Measurements from ENCODE around the gene NR6A1. TPM values are rescaled to one million over a fixed set of nuclear protein-coding genes. Genes with fewer than 3 reads are reported as not detected.

NR6A1 gene
- total RNA-seq, 1 donor from 2014 or later: 0.56 TPM

DNA sequence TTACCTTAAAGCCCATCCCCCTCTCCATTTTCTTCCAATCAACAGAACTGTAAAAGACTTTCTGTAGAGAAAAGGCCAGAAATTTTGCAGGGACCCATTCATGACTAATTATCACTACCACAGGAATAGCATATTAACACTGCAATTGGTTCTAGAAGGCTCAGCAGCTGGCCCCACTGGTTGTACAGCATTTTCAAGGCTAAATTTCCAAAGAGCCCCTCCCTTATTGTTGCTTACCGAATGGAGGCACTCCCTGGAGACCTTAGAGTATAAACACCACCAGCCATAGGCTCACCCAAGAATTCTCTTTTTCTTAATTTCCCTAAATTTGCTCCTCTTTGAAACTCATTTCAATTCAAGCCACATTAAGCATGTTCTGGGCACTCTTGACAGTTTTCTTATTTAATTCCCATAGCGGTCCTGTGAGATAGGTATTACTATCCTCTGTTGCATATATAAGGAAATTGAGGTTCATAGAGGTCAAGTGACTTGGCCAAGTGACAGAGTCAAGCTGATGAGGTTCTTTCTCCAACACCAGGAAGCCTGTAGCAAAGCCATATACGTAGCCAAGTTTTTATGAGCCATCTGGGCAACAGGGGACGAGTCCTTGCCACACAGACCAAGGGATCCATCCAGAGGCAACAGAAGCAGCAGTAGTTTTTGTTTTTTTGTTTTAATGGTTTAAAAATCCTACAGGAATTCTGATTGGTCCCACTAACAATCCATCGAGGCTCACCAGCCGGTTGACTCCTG lies 180.0 kb downstream of the NR6A1 start:
- Mint-ChIP-seq H3K27ac (ENCODE audit: unreplicated experiment) (no peak overlapping the region), H3K36me3 (ENCODE audit: unreplicated experiment) (no peaks in the 10 kb centered on the region), H3K9me3 (ENCODE audit: unreplicated experiment) (peaks cover under 1% of the 10 kb centered on the region), H3K4me1 (ENCODE audit: unreplicated experiment) (peaks cover 17% of the 10 kb centered on the region), H3K27me3 (ENCODE audit: unreplicated experiment) (peaks cover 24% of the 10 kb centered on the region), H3K4me3 (ENCODE audit: unreplicated experiment) (no peak overlapping the region)
- no peak for DNase-seq (ENCODE audit: extremely low spot score, unreplicated experiment)
- TF ChIP-seq, protein P1, sequence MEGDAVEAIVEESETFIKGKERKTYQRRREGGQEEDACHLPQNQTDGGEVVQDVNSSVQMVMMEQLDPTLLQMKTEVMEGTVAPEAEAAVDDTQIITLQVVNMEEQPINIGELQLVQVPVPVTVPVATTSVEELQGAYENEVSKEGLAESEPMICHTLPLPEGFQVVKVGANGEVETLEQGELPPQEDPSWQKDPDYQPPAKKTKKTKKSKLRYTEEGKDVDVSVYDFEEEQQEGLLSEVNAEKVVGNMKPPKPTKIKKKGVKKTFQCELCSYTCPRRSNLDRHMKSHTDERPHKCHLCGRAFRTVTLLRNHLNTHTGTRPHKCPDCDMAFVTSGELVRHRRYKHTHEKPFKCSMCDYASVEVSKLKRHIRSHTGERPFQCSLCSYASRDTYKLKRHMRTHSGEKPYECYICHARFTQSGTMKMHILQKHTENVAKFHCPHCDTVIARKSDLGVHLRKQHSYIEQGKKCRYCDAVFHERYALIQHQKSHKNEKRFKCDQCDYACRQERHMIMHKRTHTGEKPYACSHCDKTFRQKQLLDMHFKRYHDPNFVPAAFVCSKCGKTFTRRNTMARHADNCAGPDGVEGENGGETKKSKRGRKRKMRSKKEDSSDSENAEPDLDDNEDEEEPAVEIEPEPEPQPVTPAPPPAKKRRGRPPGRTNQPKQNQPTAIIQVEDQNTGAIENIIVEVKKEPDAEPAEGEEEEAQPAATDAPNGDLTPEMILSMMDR (IDR thresholded peaks at IDR 0.05): no peak

DNA sequence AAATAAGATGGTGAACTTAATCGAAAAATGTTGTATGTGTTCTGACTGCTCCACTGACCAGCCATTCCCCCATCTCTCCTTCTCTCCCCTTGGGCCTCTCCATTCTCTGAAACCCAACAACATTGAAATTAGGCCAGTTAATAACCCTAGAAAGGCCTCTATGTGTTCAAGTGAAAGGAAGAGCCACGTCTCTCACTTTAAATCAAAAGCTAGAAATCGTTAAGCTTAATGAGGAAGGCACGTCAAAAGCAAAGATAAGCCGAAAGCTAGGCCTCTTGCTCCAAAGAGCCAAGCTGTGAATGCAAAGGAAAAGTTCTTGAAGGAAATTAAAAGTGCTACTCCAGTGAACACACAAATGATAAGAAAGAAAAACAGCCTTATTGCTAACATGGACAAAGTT lies 186.5 kb downstream of the NR6A1 start:
- H3K4me1 Mint-ChIP-seq (ENCODE audit: unreplicated experiment): no peaks in the 10 kb centered on the region
- no peaks in the 10 kb centered on the region for H3K36me3 Mint-ChIP-seq (ENCODE audit: unreplicated experiment)
- no peak overlapping the region for H3K27ac Mint-ChIP-seq (ENCODE audit: unreplicated experiment)
- TF ChIP-seq, protein P1 (IDR thresholded peaks at IDR 0.05): no peak
- DNase-seq (ENCODE audit: extremely low spot score, unreplicated experiment): no peak
- H3K9me3 Mint-ChIP-seq (ENCODE audit: unreplicated experiment): peaks cover 4% of the 10 kb centered on the region
- H3K27me3 Mint-ChIP-seq (ENCODE audit: unreplicated experiment): peaks cover 4% of the 10 kb centered on the region
- no peak overlapping the region for H3K4me3 Mint-ChIP-seq (ENCODE audit: unreplicated experiment)

DNA sequence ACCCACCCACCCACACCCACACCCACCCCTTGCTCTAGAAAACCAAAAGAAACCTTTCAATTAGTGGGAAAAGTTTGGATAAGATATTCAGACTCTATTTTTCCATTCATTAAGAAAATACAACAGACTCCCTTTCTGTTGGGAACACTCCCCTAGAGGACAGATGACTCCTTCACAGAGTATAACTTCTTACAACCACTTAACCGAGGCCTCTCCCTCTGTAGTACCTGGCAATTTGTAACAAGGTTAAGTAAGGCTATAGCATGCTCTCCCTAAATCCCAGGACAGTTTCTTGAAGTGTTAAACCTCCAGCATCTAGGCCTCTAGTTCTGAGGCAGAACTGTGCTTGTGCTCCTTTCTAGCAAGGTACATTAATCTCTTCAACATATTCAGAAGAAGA lies 188.0 kb downstream of the NR6A1 start:
- peaks cover 4% of the 10 kb centered on the region for H3K9me3 Mint-ChIP-seq (ENCODE audit: unreplicated experiment)
- TF ChIP-seq, protein P1 (IDR thresholded peaks at IDR 0.05): no peak
- no peaks in the 10 kb centered on the region for H3K36me3 Mint-ChIP-seq (ENCODE audit: unreplicated experiment)
- DNase-seq (ENCODE audit: extremely low spot score, unreplicated experiment): no peak
- H3K4me3 Mint-ChIP-seq (ENCODE audit: unreplicated experiment): no peak overlapping the region
- no peak overlapping the region for H3K27ac Mint-ChIP-seq (ENCODE audit: unreplicated experiment)
- no peaks in the 10 kb centered on the region for H3K4me1 Mint-ChIP-seq (ENCODE audit: unreplicated experiment)
- peaks cover 4% of the 10 kb centered on the region for H3K27me3 Mint-ChIP-seq (ENCODE audit: unreplicated experiment)

DNA sequence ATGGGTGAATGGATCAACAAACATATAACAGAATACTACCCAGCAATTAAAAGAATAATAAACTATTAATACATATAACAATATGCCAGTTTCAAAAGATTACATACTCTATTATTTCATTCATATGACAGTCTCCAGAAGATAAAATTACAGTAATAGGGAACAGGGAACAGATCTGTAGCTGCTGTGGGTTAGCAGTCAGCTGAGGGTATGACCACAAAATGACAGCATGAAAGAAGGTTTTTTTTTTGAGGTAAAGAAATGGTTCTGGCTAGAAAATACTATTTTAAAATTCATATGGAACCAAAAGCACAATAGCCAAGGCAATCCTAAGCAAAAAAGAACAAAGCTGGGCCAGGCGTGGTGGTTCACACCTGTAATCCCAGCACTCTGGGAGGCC lies 190.9 kb downstream of the NR6A1 start:
- TF ChIP-seq, protein P1 (IDR thresholded peaks at IDR 0.05): no peak
- no peaks in the 10 kb centered on the region for H3K4me1 Mint-ChIP-seq (ENCODE audit: unreplicated experiment)
- no peaks in the 10 kb centered on the region for H3K36me3 Mint-ChIP-seq (ENCODE audit: unreplicated experiment)
- no peaks in the 10 kb centered on the region for H3K9me3 Mint-ChIP-seq (ENCODE audit: unreplicated experiment)
- H3K27me3 Mint-ChIP-seq (ENCODE audit: unreplicated experiment): no peaks in the 10 kb centered on the region
- H3K27ac Mint-ChIP-seq (ENCODE audit: unreplicated experiment): no peak overlapping the region
- no peak for DNase-seq (ENCODE audit: extremely low spot score, unreplicated experiment)
- no peak overlapping the region for H3K4me3 Mint-ChIP-seq (ENCODE audit: unreplicated experiment)

DNA sequence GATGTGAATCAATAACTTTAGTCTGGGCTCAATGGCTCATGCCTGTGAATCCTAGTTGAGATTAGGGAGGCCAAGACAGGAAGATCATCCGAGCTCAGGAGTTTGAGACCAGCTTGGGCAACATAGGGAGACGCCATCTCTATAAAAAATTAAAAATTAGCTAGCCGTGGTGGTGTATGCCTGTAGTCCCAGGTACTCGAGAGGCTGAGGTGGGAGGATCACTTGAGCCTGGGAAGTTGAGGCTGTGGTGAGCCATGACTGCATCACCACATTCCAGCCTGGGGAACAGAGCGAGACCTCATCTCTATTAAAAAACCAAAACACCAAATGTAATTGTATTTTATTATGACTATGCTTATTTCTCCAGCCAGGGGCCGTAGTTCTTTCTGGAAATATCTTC lies 194.4 kb downstream of the NR6A1 start:
- TF ChIP-seq, protein P1 (IDR thresholded peaks at IDR 0.05): no peak

More for the DNA sequence above, 194.4 kb downstream of the NR6A1 start:
- no peaks in the 10 kb centered on the region for H3K9me3 Mint-ChIP-seq (ENCODE audit: unreplicated experiment)
- H3K4me3 Mint-ChIP-seq (ENCODE audit: unreplicated experiment): no peak overlapping the region
- no peak for DNase-seq (ENCODE audit: extremely low spot score, unreplicated experiment)
- peaks cover 5% of the 10 kb centered on the region for H3K27me3 Mint-ChIP-seq (ENCODE audit: unreplicated experiment)
- no peak overlapping the region for H3K27ac Mint-ChIP-seq (ENCODE audit: unreplicated experiment)
- H3K36me3 Mint-ChIP-seq (ENCODE audit: unreplicated experiment): no peaks in the 10 kb centered on the region
- H3K4me1 Mint-ChIP-seq (ENCODE audit: unreplicated experiment): peaks cover 3% of the 10 kb centered on the region
